Measurements from ENCODE around the gene NGRN.
A peak's percentile ranks its signal among the peaks of the same experiment; 100 is the strongest.

The NGRN gene

DNA sequence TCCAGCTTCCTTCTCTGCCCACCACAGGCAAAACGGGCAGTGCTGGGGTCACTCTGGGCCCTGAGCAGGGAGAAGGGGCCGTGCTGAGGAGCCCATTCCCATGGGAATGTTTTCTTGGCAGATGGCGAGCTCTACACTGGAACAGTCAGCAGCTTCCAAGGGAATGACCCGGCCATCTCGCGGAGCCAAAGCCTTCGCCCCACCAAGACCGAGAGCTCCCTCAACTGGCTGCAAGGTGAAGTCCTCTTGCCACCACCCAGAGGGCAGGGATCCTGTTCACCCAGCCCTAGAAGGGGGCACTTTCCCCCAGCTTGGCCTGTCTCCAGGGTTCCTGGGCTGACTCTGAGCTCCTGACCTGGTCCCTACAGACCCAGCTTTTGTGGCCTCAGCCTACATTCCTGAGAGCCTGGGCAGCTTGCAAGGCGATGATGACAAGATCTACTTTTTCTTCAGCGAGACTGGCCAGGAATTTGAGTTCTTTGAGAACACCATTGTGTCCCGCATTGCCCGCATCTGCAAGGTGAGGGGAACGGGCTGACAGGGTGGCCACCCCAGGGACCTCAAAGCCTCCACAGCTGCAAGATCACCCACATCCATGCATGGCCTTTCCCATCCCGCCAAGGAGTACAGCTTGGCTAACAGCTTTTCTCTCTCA is 44.1 kb upstream of the NGRN start:
- 0 out of 2 replicates have a peak, but pooled peaks have one; percentile 49 for TF ChIP-seq NFIC (IDR thresholded peaks at IDR 0.05)
- no peak for TF ChIP-seq CREB1 (IDR thresholded peaks at IDR 0.05; ENCODE audit: low read depth)
- peak; percentile 96 for TF ChIP-seq RAD21 (IDR thresholded peaks at IDR 0.05; ENCODE audit: low read depth)

DNA sequence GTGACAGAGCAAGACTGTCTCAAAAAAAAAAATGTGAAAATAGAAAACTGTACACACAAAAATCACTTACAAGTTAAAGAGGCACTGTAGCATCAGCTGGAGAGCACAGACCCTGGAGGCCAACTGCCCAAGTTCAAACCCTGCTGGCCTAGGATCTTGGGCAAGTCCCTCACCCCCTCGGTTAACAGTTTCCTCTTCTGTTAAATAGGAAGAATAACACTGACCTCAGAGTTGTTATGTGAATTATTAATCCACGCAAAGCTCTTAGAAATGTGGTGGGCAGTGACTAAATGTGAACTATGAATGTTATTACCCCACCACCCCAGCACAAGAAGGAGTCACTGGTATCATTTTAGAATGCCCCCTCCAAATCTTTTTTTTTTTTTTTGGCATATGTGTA is 42.9 kb upstream of the NGRN start:
- no peak for TF ChIP-seq RAD21 (IDR thresholded peaks at IDR 0.05; ENCODE audit: low read depth)
- TF ChIP-seq, protein P1, sequence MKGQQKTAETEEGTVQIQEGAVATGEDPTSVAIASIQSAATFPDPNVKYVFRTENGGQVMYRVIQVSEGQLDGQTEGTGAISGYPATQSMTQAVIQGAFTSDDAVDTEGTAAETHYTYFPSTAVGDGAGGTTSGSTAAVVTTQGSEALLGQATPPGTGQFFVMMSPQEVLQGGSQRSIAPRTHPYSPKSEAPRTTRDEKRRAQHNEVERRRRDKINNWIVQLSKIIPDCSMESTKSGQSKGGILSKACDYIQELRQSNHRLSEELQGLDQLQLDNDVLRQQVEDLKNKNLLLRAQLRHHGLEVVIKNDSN (IDR thresholded peaks at IDR 0.05), result no peak
- no peak for TF ChIP-seq CEBPB (IDR thresholded peaks at IDR 0.05)
- no peak for TF ChIP-seq YY1 (IDR thresholded peaks at IDR 0.05; ENCODE audit: low read depth)
- TF ChIP-seq TEAD4 (IDR thresholded peaks at IDR 0.05), result no peak

DNA sequence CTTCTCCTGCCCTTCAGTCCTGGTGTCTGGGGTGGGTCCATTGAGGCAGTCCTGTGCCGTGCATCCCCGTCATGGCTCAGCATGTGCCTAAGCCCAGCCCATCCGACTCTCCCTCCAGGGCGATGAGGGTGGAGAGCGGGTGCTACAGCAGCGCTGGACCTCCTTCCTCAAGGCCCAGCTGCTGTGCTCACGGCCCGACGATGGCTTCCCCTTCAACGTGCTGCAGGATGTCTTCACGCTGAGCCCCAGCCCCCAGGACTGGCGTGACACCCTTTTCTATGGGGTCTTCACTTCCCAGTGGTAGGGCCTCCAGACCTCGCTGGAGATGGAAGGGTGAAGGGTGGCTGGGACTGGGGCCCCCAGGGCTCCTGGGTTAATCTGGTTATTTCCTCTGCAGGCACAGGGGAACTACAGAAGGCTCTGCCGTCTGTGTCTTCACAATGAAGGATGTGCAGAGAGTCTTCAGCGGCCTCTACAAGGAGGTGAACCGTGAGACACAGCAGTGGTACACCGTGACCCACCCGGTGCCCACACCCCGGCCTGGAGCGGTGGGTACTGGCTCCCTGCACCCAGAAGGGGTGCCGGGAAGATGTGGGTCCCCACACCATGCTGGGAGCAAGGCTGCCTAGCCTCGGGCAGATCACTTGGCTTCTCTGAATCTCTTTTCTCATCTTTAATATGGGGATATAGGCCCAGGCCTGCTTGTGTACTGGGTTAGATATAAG is 41.9 kb upstream of the NGRN start:
- TF ChIP-seq FOXM1 (IDR thresholded peaks at IDR 0.05; ENCODE audit: borderline replicate concordance, low read depth) (no peak), TCF12 (IDR thresholded peaks at IDR 0.05; ENCODE audit: low read depth) (no peak), EP300 (IDR thresholded peaks at IDR 0.05; ENCODE audit: borderline replicate concordance) (no peak), RAD21 (IDR thresholded peaks at IDR 0.05; ENCODE audit: low read depth) (no peak), CEBPB (IDR thresholded peaks at IDR 0.05) (no peak), NFIC (IDR thresholded peaks at IDR 0.05) (no peak)
- TF ChIP-seq, protein P2, sequence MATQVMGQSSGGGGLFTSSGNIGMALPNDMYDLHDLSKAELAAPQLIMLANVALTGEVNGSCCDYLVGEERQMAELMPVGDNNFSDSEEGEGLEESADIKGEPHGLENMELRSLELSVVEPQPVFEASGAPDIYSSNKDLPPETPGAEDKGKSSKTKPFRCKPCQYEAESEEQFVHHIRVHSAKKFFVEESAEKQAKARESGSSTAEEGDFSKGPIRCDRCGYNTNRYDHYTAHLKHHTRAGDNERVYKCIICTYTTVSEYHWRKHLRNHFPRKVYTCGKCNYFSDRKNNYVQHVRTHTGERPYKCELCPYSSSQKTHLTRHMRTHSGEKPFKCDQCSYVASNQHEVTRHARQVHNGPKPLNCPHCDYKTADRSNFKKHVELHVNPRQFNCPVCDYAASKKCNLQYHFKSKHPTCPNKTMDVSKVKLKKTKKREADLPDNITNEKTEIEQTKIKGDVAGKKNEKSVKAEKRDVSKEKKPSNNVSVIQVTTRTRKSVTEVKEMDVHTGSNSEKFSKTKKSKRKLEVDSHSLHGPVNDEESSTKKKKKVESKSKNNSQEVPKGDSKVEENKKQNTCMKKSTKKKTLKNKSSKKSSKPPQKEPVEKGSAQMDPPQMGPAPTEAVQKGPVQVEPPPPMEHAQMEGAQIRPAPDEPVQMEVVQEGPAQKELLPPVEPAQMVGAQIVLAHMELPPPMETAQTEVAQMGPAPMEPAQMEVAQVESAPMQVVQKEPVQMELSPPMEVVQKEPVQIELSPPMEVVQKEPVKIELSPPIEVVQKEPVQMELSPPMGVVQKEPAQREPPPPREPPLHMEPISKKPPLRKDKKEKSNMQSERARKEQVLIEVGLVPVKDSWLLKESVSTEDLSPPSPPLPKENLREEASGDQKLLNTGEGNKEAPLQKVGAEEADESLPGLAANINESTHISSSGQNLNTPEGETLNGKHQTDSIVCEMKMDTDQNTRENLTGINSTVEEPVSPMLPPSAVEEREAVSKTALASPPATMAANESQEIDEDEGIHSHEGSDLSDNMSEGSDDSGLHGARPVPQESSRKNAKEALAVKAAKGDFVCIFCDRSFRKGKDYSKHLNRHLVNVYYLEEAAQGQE (IDR thresholded peaks at IDR 0.05; ENCODE audit: low read depth), result no peak
- TF ChIP-seq, protein P3, sequence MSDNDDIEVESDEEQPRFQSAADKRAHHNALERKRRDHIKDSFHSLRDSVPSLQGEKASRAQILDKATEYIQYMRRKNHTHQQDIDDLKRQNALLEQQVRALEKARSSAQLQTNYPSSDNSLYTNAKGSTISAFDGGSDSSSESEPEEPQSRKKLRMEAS (IDR thresholded peaks at IDR 0.05), result no peak

DNA sequence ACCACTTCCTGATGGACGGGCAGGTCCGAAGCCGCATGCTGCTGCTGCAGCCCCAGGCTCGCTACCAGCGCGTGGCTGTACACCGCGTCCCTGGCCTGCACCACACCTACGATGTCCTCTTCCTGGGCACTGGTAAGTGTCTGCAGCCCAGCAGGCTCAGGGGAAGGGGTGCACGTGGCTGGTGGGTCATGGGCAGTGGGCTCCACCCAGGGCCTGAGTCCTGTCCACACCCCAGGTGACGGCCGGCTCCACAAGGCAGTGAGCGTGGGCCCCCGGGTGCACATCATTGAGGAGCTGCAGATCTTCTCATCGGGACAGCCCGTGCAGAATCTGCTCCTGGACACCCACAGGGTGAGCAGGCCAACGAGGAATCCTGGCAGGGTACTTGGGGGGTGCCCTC is 40.4 kb upstream of the NGRN start:
- TF ChIP-seq RAD21 (IDR thresholded peaks at IDR 0.05; ENCODE audit: low read depth) (no peak), TEAD4 (IDR thresholded peaks at IDR 0.05) (no peak), TAF1 (IDR thresholded peaks at IDR 0.05; ENCODE audit: low read depth) (no peak), FOXM1 (IDR thresholded peaks at IDR 0.05; ENCODE audit: borderline replicate concordance, low read depth) (no peak), EGR1 (IDR thresholded peaks at IDR 0.05) (no peak), YY1 (IDR thresholded peaks at IDR 0.05; ENCODE audit: low read depth) (no peak), ZBTB7A (IDR thresholded peaks at IDR 0.05; ENCODE audit: low read depth) (no peak)
- TF ChIP-seq, protein P1 (IDR thresholded peaks at IDR 0.05), result no peak
- TF ChIP-seq, protein P2 (IDR thresholded peaks at IDR 0.05; ENCODE audit: low read depth), result no peak

DNA sequence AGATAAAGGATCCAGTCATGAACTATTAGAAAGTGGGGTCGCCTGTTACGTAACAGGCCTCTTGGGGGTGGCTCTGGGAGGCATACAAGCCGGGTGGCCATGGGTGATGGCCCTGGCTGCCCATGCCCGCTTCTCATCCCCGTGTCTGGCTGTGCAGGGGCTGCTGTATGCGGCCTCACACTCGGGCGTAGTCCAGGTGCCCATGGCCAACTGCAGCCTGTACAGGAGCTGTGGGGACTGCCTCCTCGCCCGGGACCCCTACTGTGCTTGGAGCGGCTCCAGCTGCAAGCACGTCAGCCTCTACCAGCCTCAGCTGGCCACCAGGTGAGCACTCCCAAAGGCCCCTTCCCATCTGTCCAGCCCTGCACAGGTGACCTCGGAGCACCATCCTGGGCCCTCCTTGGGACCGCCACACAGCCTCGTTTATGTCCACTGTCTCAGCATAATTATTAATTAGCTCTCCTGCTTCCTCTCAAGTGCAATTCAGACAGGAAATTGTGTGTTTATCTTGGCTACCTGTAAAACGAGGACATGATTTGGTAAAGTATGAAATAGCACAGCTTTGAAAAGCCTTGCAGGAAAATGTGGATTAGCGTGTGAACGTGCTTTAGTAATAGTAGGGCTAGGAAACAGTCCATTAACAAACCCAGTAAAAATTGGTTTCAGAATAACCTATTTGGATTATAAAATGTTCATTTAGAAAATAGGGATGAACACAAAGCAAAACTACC is 39.8 kb upstream of the NGRN start:
- TF ChIP-seq RAD21 (IDR thresholded peaks at IDR 0.05; ENCODE audit: low read depth) (no peak), EGR1 (IDR thresholded peaks at IDR 0.05) (no peak), YY1 (IDR thresholded peaks at IDR 0.05; ENCODE audit: low read depth) (no peak), FOXM1 (IDR thresholded peaks at IDR 0.05; ENCODE audit: borderline replicate concordance, low read depth) (no peak), CREB1 (IDR thresholded peaks at IDR 0.05; ENCODE audit: low read depth) (no peak), TAF1 (IDR thresholded peaks at IDR 0.05; ENCODE audit: low read depth) (no peak), EP300 (IDR thresholded peaks at IDR 0.05; ENCODE audit: borderline replicate concordance) (no peak), TEAD4 (IDR thresholded peaks at IDR 0.05) (no peak), TCF12 (IDR thresholded peaks at IDR 0.05; ENCODE audit: low read depth) (no peak), ZBTB7A (IDR thresholded peaks at IDR 0.05; ENCODE audit: low read depth) (no peak), CEBPB (IDR thresholded peaks at IDR 0.05) (no peak), NFIC (IDR thresholded peaks at IDR 0.05) (no peak)
- TF ChIP-seq, protein P1 (IDR thresholded peaks at IDR 0.05), result no peak
- TF ChIP-seq, protein P3 (IDR thresholded peaks at IDR 0.05), result no peak
- TF ChIP-seq, protein P2 (IDR thresholded peaks at IDR 0.05; ENCODE audit: low read depth), result no peak
